PC-3 (cell line): ENCODE results near the gene LARP7. TPM values are rescaled to one million over a fixed set of nuclear protein-coding genes. Genes with fewer than 3 reads are reported as not detected.

Experiments
- ATAC-seq: fragments of 200-7000 bp; cut with Tn5 transposase; 2 replicates; pipeline ENCODE4 v1.9.1; 2020; ENCODE audit warnings: mild to moderate bottlenecking, moderate library complexity
- BruUV-seq: library from RNA; stranded (reverse); fragments of 400-500 nt; replicated peaks from 2 replicates; lab custom pipeline; 2021; lab: Mats Ljungman, UMichigan
- CTCF ChIA-PET: fragments of 300-600 bp; sonication (Branson Sonifier 250); formaldehyde crosslinking; loops from one replicate; lab custom pipeline; 2022; ENCODE audit warnings: antibody characterized with exemption; lab: Charles Lee
- POLR2A ChIA-PET: fragments of 300-600 bp; sonication (Branson Sonifier 250); formaldehyde crosslinking; loops from one replicate; lab custom pipeline; 2022; ENCODE audit warnings: antibody characterized with exemption; ENCODE audit not compliant: unreplicated experiment; lab: Charles Lee
- DNase-seq: peaks from one replicate; pipeline ENCODE4 v3.0.0-alpha.2; 2015
- H2AFZ ChIP-seq: fragments of 300-600 bp; sonication (generic); 2 replicates; pipeline ENCODE4 v1.6.0; 2016; ENCODE audit warnings: antibody characterized with exemption, low read length
- H3F3A ChIP-seq: fragments of 300-600 bp; sonication (generic); one replicate; pipeline ENCODE4 v1.6.0; 2017; ENCODE audit warnings: antibody characterized with exemption, low read length, control low read depth, mild to moderate bottlenecking; ENCODE audit not compliant: unreplicated experiment
- H3K27ac ChIP-seq: fragments of 300-600 bp; sonication (generic); 2 replicates; pipeline ENCODE4 v1.5.1; 2016; ENCODE audit warnings: mild to moderate bottlenecking, low read length
- H3K27me3 ChIP-seq: fragments of 300-600 bp; sonication (generic); 2 replicates; pipeline ENCODE4 v1.6.1; 2016; ENCODE audit warnings: low read length, mixed read lengths
- H3K36me3 ChIP-seq: fragments of 300-600 bp; sonication (generic); 2 replicates; pipeline ENCODE4 v1.6.1; 2016; ENCODE audit warnings: low read depth, mixed run types, low read length, mixed read lengths
- H3K4me1 ChIP-seq: fragments of 300-600 bp; sonication (generic); 2 replicates; pipeline ENCODE4 v1.5.1; 2016; ENCODE audit warnings: low read length; ENCODE audit not compliant: insufficient read depth
- H3K4me2 ChIP-seq: fragments of 300-600 bp; sonication (generic); 2 replicates; pipeline ENCODE4 v1.6.0; 2016; ENCODE audit warnings: low read length
- H3K4me3 ChIP-seq: fragments of 300-600 bp; sonication (generic); 2 replicates; pipeline ENCODE4 v1.5.1; 2016; ENCODE audit warnings: mild to moderate bottlenecking, low read length, mixed read lengths
- H3K79me2 ChIP-seq: fragments of 300-600 bp; sonication (generic); 2 replicates; pipeline ENCODE4 v1.6.1; 2017; ENCODE audit warnings: low read length, mixed read lengths
- H3K9ac ChIP-seq: fragments of 300-600 bp; sonication (generic); 2 replicates; pipeline ENCODE4 v1.6.0; 2016; ENCODE audit warnings: mild to moderate bottlenecking, low read length
- H3K9me2 ChIP-seq: fragments of 300-600 bp; sonication (generic); replicated peaks from 2 replicates; pipeline ENCODE4 v1.6.1; 2016; ENCODE audit warnings: mixed run types, low read length, mixed read lengths
- H3K9me3 ChIP-seq: fragments of 300-600 bp; sonication (generic); 2 replicates; pipeline ENCODE4 v1.6.1; 2016; ENCODE audit warnings: low read length, mixed read lengths
- H4K20me1 ChIP-seq: fragments of 300-600 bp; sonication (generic); 2 replicates; pipeline ENCODE4 v1.6.1; 2016; ENCODE audit warnings: low read length, mixed read lengths
- CTCF ChIP-seq: fragments of 300-600 bp; sonication (generic); conservative IDR thresholded peaks from 2 replicates; pipeline ENCODE4 v1.5.1; 2017; ENCODE audit warnings: antibody characterized with exemption, low read depth, mild to moderate bottlenecking, low read length
- EZH2 ChIP-seq: fragments of 300-600 bp; sonication (generic); IDR thresholded peaks from one replicate; pipeline ENCODE4 v1.6.1; 2017; ENCODE audit warnings: antibody characterized with exemption, mild to moderate bottlenecking, low read length; ENCODE audit not compliant: unreplicated experiment
- EZH2phosphoT487 ChIP-seq: fragments of 300-600 bp; sonication (generic); IDR thresholded peaks from 2 replicates; pipeline ENCODE4 v1.6.1; 2018; ENCODE audit warnings: mild to moderate bottlenecking, antibody characterized with exemption, low read length, borderline replicate concordance
- intact Hi-C: fragments of 100-400 bp; cut with micrococcal nuclease; formaldehyde crosslinking; loops from 2 replicates; pipeline ENCODE4 v1.9.0; 2023
- total RNA-seq: library from RNA; depleted of rRNA; stranded (reverse); fragments of >200 nt; gene quantifications from 2 replicates; pipeline ENCODE4 v1.2.3, GENCODE V29; 2014

The LARP7 gene
- total RNA-seq, 1 experiment from 2014 or later: 17.1 TPM

- intact Hi-C loops: no loop called here
- CTCF ChIA-PET: no interaction called here
- BruUV-seq: no TSS peak
- Histone ChIP-seq H3K4me2 (no peak overlapping the region), H3K9me2 (no peaks in the 10 kb centered on the region), H4K20me1 (no peaks in the 10 kb centered on the region), H3K9ac (no peak overlapping the region), H3K9me3 (no peaks in the 10 kb centered on the region), H3K27me3 (no peaks in the 10 kb centered on the region), H3F3A (no peaks in the 10 kb centered on the region), H3K36me3 (peaks cover 5% of the 10 kb centered on the region; the same call in 1 of the 2 replicates), H2AFZ (no peak overlapping the region), H3K27ac (no peak overlapping the region), H3K79me2 (no peaks in the 10 kb centered on the region), H3K4me3 (no peak overlapping the region), H3K4me1 (no peaks in the 10 kb centered on the region)
- POLR2A ChIA-PET: no interaction called here
- TF ChIP-seq EZH2 (no peak), CTCF (no peak), EZH2phosphoT487 (no peak)
- ATAC-seq (no peak), DNase-seq (no peak)
These were observed 10.8 kb downstream of the LARP7 start for GRCh38 chr4:112647785-112648184.

GRCh38 chr4:112648263-112649054 is 11.5 kb downstream of the LARP7 start:
- no peaks in the 10 kb centered on the region for H3K79me2 ChIP-seq
- no peak overlapping the region for H3K27ac ChIP-seq
- H3K4me2 ChIP-seq: no peak overlapping the region
- no peak for TF ChIP-seq EZH2phosphoT487
- TF ChIP-seq EZH2: no peak
- TF ChIP-seq CTCF: no peak
- H3K4me1 ChIP-seq: no peaks in the 10 kb centered on the region
- no peak overlapping the region for H3K4me3 ChIP-seq
- no peak for DNase-seq
- ChIA-PET POLR2A (no interaction called here), CTCF (no interaction called here)
- H3F3A ChIP-seq: no peaks in the 10 kb centered on the region
- BruUV-seq: no TSS peak
- H3K9me3 ChIP-seq: no peaks in the 10 kb centered on the region
- H2AFZ ChIP-seq: no peak overlapping the region
- intact Hi-C loops: no loop called here
- no peaks in the 10 kb centered on the region for H3K27me3 ChIP-seq
- H3K9ac ChIP-seq: no peak overlapping the region
- no peaks in the 10 kb centered on the region for H3K9me2 ChIP-seq
- H4K20me1 ChIP-seq: no peaks in the 10 kb centered on the region
- H3K36me3 ChIP-seq: peaks cover 5% of the 10 kb centered on the region; the same call in 1 of the 2 replicates
- ATAC-seq: no peak

- Histone ChIP-seq H3K27me3 (no peaks in the 10 kb centered on the region), H3K4me3 (no peak overlapping the region), H3K9me2 (no peaks in the 10 kb centered on the region), H3K79me2 (no peaks in the 10 kb centered on the region), H3K4me1 (no peaks in the 10 kb centered on the region), H3K4me2 (no peak overlapping the region), H3K27ac (no peak overlapping the region), H4K20me1 (no peaks in the 10 kb centered on the region), H3K9me3 (no peaks in the 10 kb centered on the region), H3K36me3 (peaks cover 5% of the 10 kb centered on the region; the same call in 1 of the 2 replicates), H3F3A (no peaks in the 10 kb centered on the region), H3K9ac (no peak overlapping the region), H2AFZ (no peak overlapping the region)
- intact Hi-C loops: no loop called here
- ATAC-seq (no peak), DNase-seq (no peak)
- TF ChIP-seq EZH2 (no peak), EZH2phosphoT487 (no peak), CTCF (no peak)
- ChIA-PET CTCF (no interaction called here), POLR2A (no interaction called here)
- BruUV-seq: no TSS peak
These were observed 12.1 kb downstream of the LARP7 start for GRCh38 chr4:112649055-112649408.
